HepG2 (cell line): ENCODE results near the gene WDR81. TPM values are rescaled to one million over a fixed set of nuclear protein-coding genes. Genes with fewer than 3 reads are reported as not detected.

Experiments used
- DPF2 ChIP-seq: sonication (generic); formaldehyde crosslinking; IDR thresholded peaks from 2 replicates; pipeline ENCODE4 v1.4.0; 2020; ENCODE audit warnings: mild to moderate bottlenecking, low read depth, missing genetic modification reagents, borderline replicate concordance
- GABPB1 ChIP-seq: IDR thresholded peaks from 2 replicates; pipeline ENCODE4 v1.6.1; 2016; ENCODE audit warnings: mild to moderate bottlenecking, missing genetic modification reagents, moderate library complexity, missing compliant biosample characterization
- PCBP1 ChIP-seq: fragments of 200-400 bp; formaldehyde crosslinking; IDR thresholded peaks from 2 replicates; pipeline ENCODE4 v1.6.1; 2017; ENCODE audit warnings: mild to moderate bottlenecking, low read depth, low read length, borderline replicate concordance
- PLRG1 ChIP-seq: fragments of 450-650 bp; conservative IDR thresholded peaks from 2 replicates; pipeline ENCODE4 v1.6.1; 2016
- RARG ChIP-seq: sonication (generic); formaldehyde crosslinking; IDR thresholded peaks from 2 replicates; pipeline ENCODE4 v1.4.0; 2020; ENCODE audit warnings: low read depth, mild to moderate bottlenecking, missing genetic modification reagents
- RFX1 ChIP-seq: fragments of 450-650 bp; IDR thresholded peaks from 2 replicates; pipeline ENCODE4 v1.6.1; 2017
- ZBTB10 ChIP-seq: sonication (generic); formaldehyde crosslinking; IDR thresholded peaks from 2 replicates; pipeline ENCODE4 v1.4.0; 2020; ENCODE audit warnings: missing genetic modification reagents, borderline replicate concordance
- ZFY ChIP-seq: sonication (generic); formaldehyde crosslinking; IDR thresholded peaks from 2 replicates; pipeline ENCODE4 v1.4.0; 2020; ENCODE audit warnings: missing genetic modification reagents
- ZFYVE20 ChIP-seq: sonication (generic); formaldehyde crosslinking; IDR thresholded peaks from 2 replicates; pipeline ENCODE4 v1.8.0; 2023; ENCODE audit warnings: low read depth, mild to moderate bottlenecking, moderate library complexity, missing genetic modification reagents, borderline replicate concordance
- ZNF30 ChIP-seq: sonication (generic); formaldehyde crosslinking; IDR thresholded peaks from 2 replicates; pipeline ENCODE4 v1.5.0; 2020; ENCODE audit warnings: mild to moderate bottlenecking, missing genetic modification reagents
- ZNF431 ChIP-seq: sonication (generic); formaldehyde crosslinking; IDR thresholded peaks from 2 replicates; pipeline ENCODE4 v1.9.0; 2022; ENCODE audit warnings: missing genetic modification reagents, low read depth, mild to moderate bottlenecking, borderline replicate concordance
- ZNF557 ChIP-seq: sonication (generic); formaldehyde crosslinking; IDR thresholded peaks from 2 replicates; pipeline ENCODE4 v1.4.0; 2020; ENCODE audit warnings: missing genetic modification reagents
- ZNF672 ChIP-seq: sonication (generic); formaldehyde crosslinking; IDR thresholded peaks from 2 replicates; pipeline ENCODE4 v1.8.1; 2022; ENCODE audit warnings: missing genetic modification reagents
- ZNF687 ChIP-seq: sonication (generic); formaldehyde crosslinking; IDR thresholded peaks from 2 replicates; pipeline ENCODE4 v1.5.1; 2020; ENCODE audit warnings: mild to moderate bottlenecking, missing genetic modification reagents, moderate library complexity
- ZNF879 ChIP-seq: sonication (generic); formaldehyde crosslinking; IDR thresholded peaks from 2 replicates; pipeline ENCODE4 v1.8.1; 2023; ENCODE audit warnings: missing genetic modification reagents
- ZSCAN30 ChIP-seq: sonication (generic); formaldehyde crosslinking; IDR thresholded peaks from 2 replicates; pipeline ENCODE4 v1.5.0; 2020; ENCODE audit warnings: mild to moderate bottlenecking, missing genetic modification reagents
- polyA plus RNA-seq, 8 experiments: library from polyadenylated mRNA; depleted of rRNA in 3 of 8; stranded (reverse) in 7 of 8; unstranded in 1 of 8; fragments of >200 nt; fragmentation: Illumina TruSeq in 4 of 8; extraction: Trizol in 4 of 8; gene quantifications; 2 replicates each; pipeline versions ENCODE4 v1.2.1 to v1.2.3, GENCODE V29; 2011 to 2016; ENCODE audit warnings: low read depth in 4 of 8, missing spikeins in 1 of 8, mixed read lengths in 1 of 8; ENCODE audit not compliant: insufficient read depth in 1 of 8
- total RNA-seq, 5 experiments: library from RNA; depleted of rRNA; stranded (reverse); fragments of >200 nt; fragmentation: Illumina TruSeq; extraction: Trizol; gene quantifications; 2 replicates each; pipeline ENCODE4 v1.2.3, GENCODE V29; 2016; ENCODE audit warnings: low read depth in 1 of 5
- TF ChIP-seq, protein P1 (sequence below): sonication (generic); formaldehyde crosslinking; conservative IDR thresholded peaks from 2 replicates; pipeline ENCODE4 v1.4.0; 2020; ENCODE audit warnings: missing genetic modification reagents
- TF ChIP-seq, protein P2 (sequence below): conservative IDR thresholded peaks from 2 replicates; pipeline ENCODE4 v1.6.1; 2018; ENCODE audit warnings: missing genetic modification reagents
- TF ChIP-seq, protein P3 (sequence below): IDR thresholded peaks from 2 replicates; pipeline ENCODE4 v1.6.1; 2018; ENCODE audit warnings: missing genetic modification reagents, mild to moderate bottlenecking, missing compliant biosample characterization

The WDR81 gene
- total and polyA plus RNA-seq, 2 of the 13 experiments (the other 11 are each of a cell fraction or from before 2014, with no cell fraction given): 9.1 to 16.7 TPM

- TF ChIP-seq ZBTB10 (no peak), RFX1 (no peak), PCBP1 (no peak; the same call in 1 of the 2 replicates), ZSCAN30 (CRISPR knock-in tag) (no peak), ZNF879 (no peak), ZNF687 (CRISPR knock-in tag) (no peak), ZNF672 (CRISPR knock-in tag) (no peak), PLRG1 (no peak), ZFYVE20 (CRISPR knock-in tag) (no peak), ZFY (CRISPR knock-in tag) (peak; percentile 48), DPF2 (CRISPR knock-in tag) (0 out of 2 replicates have a peak, but pooled peaks have one; percentile 28), ZNF557 (CRISPR knock-in tag) (no peak), GABPB1 (CRISPR knock-in tag) (no peak), ZNF30 (no peak), ZNF431 (CRISPR knock-in tag) (0 out of 2 replicates have a peak, but pooled peaks have one; percentile 25), RARG (CRISPR knock-in tag) (0 out of 2 replicates have a peak, but pooled peaks have one; percentile 1)
- TF ChIP-seq, protein P1, sequence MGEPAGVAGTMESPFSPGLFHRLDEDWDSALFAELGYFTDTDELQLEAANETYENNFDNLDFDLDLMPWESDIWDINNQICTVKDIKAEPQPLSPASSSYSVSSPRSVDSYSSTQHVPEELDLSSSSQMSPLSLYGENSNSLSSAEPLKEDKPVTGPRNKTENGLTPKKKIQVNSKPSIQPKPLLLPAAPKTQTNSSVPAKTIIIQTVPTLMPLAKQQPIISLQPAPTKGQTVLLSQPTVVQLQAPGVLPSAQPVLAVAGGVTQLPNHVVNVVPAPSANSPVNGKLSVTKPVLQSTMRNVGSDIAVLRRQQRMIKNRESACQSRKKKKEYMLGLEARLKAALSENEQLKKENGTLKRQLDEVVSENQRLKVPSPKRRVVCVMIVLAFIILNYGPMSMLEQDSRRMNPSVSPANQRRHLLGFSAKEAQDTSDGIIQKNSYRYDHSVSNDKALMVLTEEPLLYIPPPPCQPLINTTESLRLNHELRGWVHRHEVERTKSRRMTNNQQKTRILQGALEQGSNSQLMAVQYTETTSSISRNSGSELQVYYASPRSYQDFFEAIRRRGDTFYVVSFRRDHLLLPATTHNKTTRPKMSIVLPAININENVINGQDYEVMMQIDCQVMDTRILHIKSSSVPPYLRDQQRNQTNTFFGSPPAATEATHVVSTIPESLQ (CRISPR knock-in tag): no peak
- TF ChIP-seq, protein P2, sequence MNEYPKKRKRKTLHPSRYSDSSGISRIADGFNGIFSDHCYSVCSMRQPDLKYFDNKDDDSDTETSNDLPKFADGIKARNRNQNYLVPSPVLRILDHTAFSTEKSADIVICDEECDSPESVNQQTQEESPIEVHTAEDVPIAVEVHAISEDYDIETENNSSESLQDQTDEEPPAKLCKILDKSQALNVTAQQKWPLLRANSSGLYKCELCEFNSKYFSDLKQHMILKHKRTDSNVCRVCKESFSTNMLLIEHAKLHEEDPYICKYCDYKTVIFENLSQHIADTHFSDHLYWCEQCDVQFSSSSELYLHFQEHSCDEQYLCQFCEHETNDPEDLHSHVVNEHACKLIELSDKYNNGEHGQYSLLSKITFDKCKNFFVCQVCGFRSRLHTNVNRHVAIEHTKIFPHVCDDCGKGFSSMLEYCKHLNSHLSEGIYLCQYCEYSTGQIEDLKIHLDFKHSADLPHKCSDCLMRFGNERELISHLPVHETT: no peak
- TF ChIP-seq, protein P3, sequence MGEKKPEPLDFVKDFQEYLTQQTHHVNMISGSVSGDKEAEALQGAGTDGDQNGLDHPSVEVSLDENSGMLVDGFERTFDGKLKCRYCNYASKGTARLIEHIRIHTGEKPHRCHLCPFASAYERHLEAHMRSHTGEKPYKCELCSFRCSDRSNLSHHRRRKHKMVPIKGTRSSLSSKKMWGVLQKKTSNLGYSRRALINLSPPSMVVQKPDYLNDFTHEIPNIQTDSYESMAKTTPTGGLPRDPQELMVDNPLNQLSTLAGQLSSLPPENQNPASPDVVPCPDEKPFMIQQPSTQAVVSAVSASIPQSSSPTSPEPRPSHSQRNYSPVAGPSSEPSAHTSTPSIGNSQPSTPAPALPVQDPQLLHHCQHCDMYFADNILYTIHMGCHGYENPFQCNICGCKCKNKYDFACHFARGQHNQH (CRISPR knock-in tag): no peak
Measured at GRCh38 chr17:1735834-1736347, 11.4 kb downstream of the WDR81 start (continued).
